GM18508 (cell line): ENCODE results near the gene CACNB2.

Experiments
- ATAC-seq: cut with Tn5 transposase; IDR thresholded peaks from one replicate; pipeline ENCODE4 v1.9.1; 2021; ENCODE audit warnings: moderate number of reproducible peaks; ENCODE audit not compliant: insufficient read depth, unreplicated experiment

The CACNB2 gene

DNA sequence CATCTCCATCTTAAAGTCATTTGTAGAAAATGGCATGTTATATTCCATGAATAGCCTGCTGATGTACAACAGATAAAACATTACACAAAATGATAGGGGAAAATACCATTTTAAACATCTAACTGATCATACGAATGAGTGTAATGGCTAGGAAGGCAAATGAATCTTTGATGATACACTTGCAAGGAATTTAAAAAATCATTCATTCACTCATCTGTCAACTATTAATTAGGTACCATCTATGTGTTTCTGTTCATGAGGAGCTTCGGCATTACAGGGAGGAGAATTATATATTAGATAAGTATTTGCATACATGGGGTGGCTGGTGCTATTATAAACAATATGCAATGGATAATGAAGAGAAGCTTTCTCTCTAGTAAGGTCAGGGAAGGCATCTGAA, 183.7 kb downstream of the CACNB2 start:
- no peak for ATAC-seq

- ATAC-seq: no peak
Measured at GRCh38 chr10:18325410-18325809, 185.2 kb downstream of the CACNB2 start.

- ATAC-seq: no peak
Measured at GRCh38 chr10:18325889-18326531, 185.8 kb downstream of the CACNB2 start.

- no peak for ATAC-seq
Measured at GRCh38 chr10:18328941-18329340, 188.7 kb downstream of the CACNB2 start.

DNA sequence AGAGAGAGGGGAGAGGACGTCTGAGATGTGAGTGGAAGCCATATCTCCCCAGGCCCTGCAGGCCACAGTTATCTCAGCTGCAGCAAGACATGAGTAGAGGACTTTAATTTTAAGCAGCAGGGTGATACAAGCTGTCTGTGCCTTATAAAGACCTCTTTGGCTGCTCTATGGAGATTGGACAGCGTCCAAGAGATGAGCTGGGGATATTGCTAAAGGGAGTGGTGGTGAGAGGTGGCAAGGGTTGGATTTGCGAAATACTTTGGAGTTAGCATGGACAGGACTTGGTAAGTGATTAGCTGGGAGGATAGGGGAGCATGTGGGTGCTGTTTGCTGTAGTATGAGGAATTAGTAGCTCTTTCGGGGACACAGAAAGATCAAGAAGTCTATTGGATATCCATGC, 191.8 kb downstream of the CACNB2 start:
- ATAC-seq: no peak

DNA sequence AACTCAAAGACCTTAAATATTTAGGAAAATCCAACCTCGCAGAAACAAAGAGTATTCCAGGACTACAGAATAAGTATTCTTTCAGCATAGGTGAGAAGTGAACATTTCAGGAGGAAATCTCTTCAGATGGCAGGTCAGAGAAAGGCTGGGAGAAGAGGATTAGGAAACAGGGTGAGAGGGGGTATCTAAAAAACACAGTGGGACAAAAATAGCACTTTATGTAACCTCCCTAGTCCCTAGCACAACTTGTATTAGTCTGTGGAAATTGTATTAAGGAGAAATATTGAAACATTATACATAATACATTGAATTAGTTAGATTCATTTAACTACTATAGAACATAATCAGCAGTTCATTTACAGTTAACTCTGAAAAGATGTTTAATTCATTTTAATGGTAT, 192.3 kb downstream of the CACNB2 start:
- ATAC-seq: no peak

- no peak for ATAC-seq
Measured at GRCh38 chr10:18333621-18334020, 193.4 kb downstream of the CACNB2 start.

- ATAC-seq: no peak
Measured at GRCh38 chr10:18334116-18334867, 194.1 kb downstream of the CACNB2 start.

DNA sequence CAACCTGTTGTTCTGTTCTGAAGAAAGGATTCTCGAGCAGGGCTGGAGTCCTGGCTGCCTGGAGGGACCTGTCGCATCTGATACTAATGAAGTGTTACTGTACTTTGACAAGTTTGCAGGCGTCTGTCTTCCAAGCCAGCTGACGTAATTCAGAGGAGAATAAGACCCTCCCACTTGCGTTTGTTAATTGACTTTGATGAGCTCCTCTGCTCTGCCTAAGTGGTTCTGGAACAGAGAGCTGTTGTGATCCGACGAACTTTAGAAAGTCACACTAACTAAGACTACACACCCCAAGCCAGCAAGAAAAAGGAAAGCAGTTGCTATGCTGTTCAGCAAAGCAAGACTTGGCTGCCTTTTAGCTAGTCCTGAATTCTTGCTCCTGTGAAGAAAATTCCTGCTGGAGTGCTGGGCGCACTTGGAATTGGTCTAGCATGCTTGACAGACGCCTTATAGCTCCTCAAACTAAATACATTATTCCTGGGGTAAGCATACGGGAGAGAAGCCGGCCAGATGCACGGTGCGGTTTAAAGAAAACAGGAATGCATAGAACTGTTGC, 200.3 kb downstream of the CACNB2 start:
- ATAC-seq: no peak

GRCh38 chr10:18341055-18341454, 200.8 kb downstream of the CACNB2 start:
- ATAC-seq: no peak

DNA sequence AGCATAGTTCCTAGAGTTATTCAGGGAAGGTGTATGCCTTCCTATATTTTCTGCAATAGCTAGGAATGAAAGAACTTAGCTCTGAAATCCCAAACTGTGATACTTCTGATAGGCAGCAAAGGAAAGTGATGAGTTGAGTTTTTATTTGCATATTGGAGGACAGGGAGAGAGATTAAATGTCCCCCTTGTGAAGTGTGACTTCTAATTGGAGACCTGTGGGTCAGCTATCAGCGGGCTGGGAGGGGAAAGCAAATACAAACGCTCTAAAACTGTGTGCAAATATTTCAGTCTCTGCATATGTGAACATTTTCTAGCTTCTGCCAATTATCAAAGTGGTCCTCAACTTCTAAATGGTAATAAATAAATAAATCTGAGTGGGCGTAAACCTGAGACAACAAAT, 203.3 kb downstream of the CACNB2 start:
- no peak for ATAC-seq

DNA sequence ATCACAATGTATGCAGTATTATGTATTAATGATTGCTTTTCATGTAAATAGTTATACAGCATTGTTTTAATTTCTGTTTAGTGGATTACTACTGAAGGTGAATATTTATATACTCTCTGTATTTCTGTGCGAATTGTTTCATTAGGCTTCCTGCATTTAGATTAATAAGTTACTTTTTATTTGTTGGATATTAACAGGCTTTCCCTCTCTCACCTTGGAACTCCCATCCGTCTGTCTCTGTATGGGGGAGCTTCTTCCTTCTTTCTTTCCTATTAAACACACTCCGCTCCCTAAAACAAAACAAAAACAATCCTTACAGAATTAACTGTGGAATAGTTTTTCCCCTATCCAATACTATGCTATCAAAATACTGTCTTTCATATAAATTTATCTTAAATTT, 205.1 kb downstream of the CACNB2 start:
- ATAC-seq: no peak

- ATAC-seq: no peak
Measured at GRCh38 chr10:18350340-18350739, 210.1 kb downstream of the CACNB2 start.

- no peak for ATAC-seq
Measured at GRCh38 chr10:18351421-18351820, 211.2 kb downstream of the CACNB2 start.

- no peak for ATAC-seq
Measured at GRCh38 chr10:18352175-18352574, 212.0 kb downstream of the CACNB2 start.

DNA sequence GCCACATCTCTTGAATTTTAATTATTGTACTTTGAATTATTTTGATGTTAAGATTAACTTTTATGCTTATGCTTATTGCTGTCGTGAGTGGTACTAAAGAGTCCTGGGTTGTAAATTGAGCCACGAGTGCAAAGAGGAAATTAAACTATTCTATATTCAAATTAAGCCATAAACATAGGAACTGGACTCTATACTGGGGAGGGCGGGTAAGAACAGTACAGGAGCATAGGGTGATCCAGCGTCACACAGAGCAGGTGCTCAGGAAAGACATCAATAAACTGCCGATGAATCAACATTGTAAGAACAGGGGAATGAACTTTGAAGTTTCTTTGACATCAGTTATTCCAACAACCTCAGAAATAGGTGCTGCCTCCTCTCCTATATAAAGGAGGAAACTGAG, 219.6 kb downstream of the CACNB2 start:
- ATAC-seq: no peak

GRCh38 chr10:18362892-18363291, 222.7 kb downstream of the CACNB2 start:
- no peak for ATAC-seq

GRCh38 chr10:18364987-18365775, 225.0 kb downstream of the CACNB2 start:
- peak; percentile 73 for ATAC-seq

DNA sequence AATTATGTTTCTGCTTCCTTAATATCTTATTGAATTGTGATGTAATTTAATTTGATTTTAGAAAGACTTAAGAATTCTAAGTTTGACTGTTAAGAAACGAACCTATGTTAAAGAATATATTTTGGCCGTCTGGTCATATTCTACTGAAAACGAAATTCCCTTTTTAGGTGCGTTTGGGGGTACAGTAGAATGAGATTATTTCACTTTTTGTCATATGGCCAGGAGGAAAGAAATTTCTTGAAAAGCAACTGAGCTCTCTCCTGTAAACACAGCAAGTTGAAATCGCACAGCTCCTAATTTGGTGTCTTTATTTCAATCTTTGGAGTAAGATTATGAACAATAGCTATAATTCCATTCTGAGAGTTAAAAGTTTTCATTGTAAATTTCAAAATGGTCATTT, 227.6 kb downstream of the CACNB2 start:
- no peak for ATAC-seq

DNA sequence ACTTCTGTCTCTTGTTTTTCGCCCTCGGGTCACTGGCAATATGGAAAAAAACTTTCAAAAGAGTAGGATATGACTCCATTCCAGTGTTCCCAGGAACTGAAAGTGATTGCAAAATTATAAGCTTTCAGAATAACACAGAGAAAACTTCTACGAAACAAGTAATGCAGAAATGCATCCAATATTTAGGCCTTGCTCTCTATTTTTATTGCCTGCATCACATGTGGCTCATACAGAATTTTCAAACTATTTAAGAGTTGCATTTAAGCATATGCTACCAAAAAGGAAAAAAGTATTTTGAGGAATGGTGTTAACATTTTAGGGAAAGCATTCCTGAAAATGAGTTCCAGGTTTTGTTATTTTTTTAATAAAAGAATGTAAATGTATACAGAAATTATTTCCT, 228.0 kb downstream of the CACNB2 start:
- no peak for ATAC-seq

DNA sequence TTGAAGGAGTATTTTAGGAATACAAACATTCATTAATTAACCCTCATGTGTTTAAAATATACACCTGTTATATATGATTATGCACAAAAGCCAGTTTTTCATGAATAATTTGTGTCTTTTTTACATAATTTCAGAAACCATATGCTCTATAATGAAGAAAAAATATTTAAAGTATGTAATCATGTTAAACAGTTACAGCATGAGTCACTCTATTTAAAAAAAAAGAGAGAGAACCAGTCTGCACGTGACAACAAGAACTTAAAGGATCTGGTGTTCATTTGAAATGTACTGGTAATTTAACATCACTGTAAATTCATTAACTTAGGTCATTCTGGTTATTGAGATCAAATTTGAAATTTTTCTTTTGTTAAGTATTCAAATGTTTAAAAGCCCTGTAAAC, 228.5 kb downstream of the CACNB2 start:
- no peak for ATAC-seq
